Brain microvascular endothelial cell (primary cell): ENCODE measurements around the gene DFFB.

ENCODE experiments used
- DNase-seq: peaks from one replicate; pipeline ENCODE4 v3.0.0-alpha.2; 2020
- H3K27ac ChIP-seq: fragments of 250-450 bp; sonication (Bioruptor Pico); 2 replicates; pipeline ENCODE4 v1.5.1; 2020; ENCODE audit warnings: mild to moderate bottlenecking, moderate library complexity
- H3K27me3 ChIP-seq: fragments of 250-450 bp; sonication (Bioruptor Pico); replicated peaks from 2 replicates; pipeline ENCODE4 v1.5.1; 2020; ENCODE audit warnings: mild to moderate bottlenecking
- H3K36me3 ChIP-seq: fragments of 250-450 bp; sonication (Bioruptor Pico); replicated peaks from 2 replicates; pipeline ENCODE4 v1.5.1; 2020; ENCODE audit warnings: mild to moderate bottlenecking
- H3K4me3 ChIP-seq: 2 replicates; pipeline ENCODE4 v1.5.1; 2011; ENCODE audit warnings: low read depth, mild to moderate bottlenecking, control low read depth, low read length, moderate library complexity
- CTCF ChIP-seq: IDR thresholded peaks from 2 replicates; pipeline ENCODE4 v1.5.1; 2011; ENCODE audit warnings: low read depth, mild to moderate bottlenecking, moderate library complexity, low read length, control low read depth, inconsistent platforms; ENCODE audit errors: missing control alignments
- in situ Hi-C: cut with HindIII; loops from 2 replicates; pipeline ENCODE4 v1.10.0; 2017; ENCODE audit warnings: low sequenced_read_pairs, low pct_ligation_motif_present

Gene DFFB

GRCh38 chr1:3885611-3886010 lies 28.3 kb downstream of the DFFB start:
- H3K27ac ChIP-seq, result no peak overlapping the region
- peaks cover 45% of the 10 kb centered on the region for H3K36me3 ChIP-seq
- DNase-seq, result no peak
- no peaks in the 10 kb centered on the region for H3K27me3 ChIP-seq
- TF ChIP-seq CTCF, result no peak
- no peak overlapping the region for H3K4me3 ChIP-seq
- in situ Hi-C loops, result no loop called here

GRCh38 chr1:3886106-3886670 lies 28.9 kb downstream of the DFFB start:
- Histone ChIP-seq H3K27ac (no peak overlapping the region), H3K27me3 (no peaks in the 10 kb centered on the region), H3K36me3 (peaks cover 49% of the 10 kb centered on the region), H3K4me3 (no peak overlapping the region)
- no peak for TF ChIP-seq CTCF
- in situ Hi-C loops, result no loop called here
- no peak for DNase-seq

- peaks cover 52% of the 10 kb centered on the region for H3K36me3 ChIP-seq
- DNase-seq, result no peak
- H3K27ac ChIP-seq, result no peak overlapping the region
- in situ Hi-C loops, result no loop called here
- no peak overlapping the region for H3K4me3 ChIP-seq
- TF ChIP-seq CTCF, result no peak
- no peaks in the 10 kb centered on the region for H3K27me3 ChIP-seq
Observed at GRCh38 chr1:3886691-3887090, 29.4 kb downstream of the DFFB start.

GRCh38 chr1:3888301-3888700 lies 31.0 kb downstream of the DFFB start:
- no peak overlapping the region for H3K27ac ChIP-seq
- H3K36me3 ChIP-seq, result peaks cover 52% of the 10 kb centered on the region
- in situ Hi-C loops, result no loop called here
- DNase-seq, result no peak
- H3K27me3 ChIP-seq, result no peaks in the 10 kb centered on the region
- no peak for TF ChIP-seq CTCF
- no peak overlapping the region for H3K4me3 ChIP-seq

GRCh38 chr1:3889936-3890335 lies 32.7 kb downstream of the DFFB start:
- in situ Hi-C loops, result no loop called here
- H3K27ac ChIP-seq, result no peak overlapping the region
- no peak for DNase-seq
- TF ChIP-seq CTCF, result no peak
- peaks cover 48% of the 10 kb centered on the region for H3K36me3 ChIP-seq
- no peak overlapping the region for H3K4me3 ChIP-seq
- no peaks in the 10 kb centered on the region for H3K27me3 ChIP-seq
